Epithelial cell of proximal tubule (primary cell): ENCODE results near the gene GLT8D1. TPM values are rescaled to one million over a fixed set of nuclear protein-coding genes. Genes with fewer than 3 reads are reported as not detected.
A peak's percentile ranks its signal among the peaks of the same experiment; 100 is the strongest.

Source experiments
- DNase-seq: peaks from one replicate; pipeline ENCODE4 v3.0.0-alpha.2; 2011; ENCODE audit warnings: low read depth
- H3K4me3 ChIP-seq: 2 replicates; pipeline ENCODE4 v1.5.1; 2011; ENCODE audit warnings: low read depth, mild to moderate bottlenecking, low read length
- total RNA-seq: library from RNA; depleted of rRNA; stranded (reverse); fragments of >200 nt; gene quantifications from 2 replicates; pipeline ENCODE4 v1.2.3, GENCODE V29; 2015
- TF ChIP-seq, protein P1 (sequence below): conservative IDR thresholded peaks from 2 replicates; pipeline ENCODE4 v1.5.1; 2012; ENCODE audit warnings: low read depth, mild to moderate bottlenecking, low read length

The GLT8D1 gene
- total RNA-seq, 1 donor from 2014 or later: 59.2 TPM

DNA sequence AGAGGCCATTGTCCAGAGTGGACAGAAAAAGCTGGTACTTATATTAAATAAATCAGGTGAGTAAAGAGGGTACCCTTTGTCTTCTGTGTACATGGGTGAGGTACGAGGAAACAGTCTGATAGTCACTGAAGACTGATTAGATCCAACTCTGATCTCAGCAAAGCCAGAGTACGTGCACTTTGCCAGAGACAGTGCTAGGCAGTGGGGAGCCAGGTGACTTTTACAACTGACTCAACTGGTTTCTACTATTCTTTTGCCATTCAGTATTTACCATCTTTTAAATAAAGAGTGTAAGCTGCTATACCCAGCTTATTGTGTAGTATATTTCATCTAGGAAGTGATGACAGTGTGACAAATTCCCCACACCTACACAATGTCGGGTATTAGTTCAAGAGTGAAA lies 16.4 kb downstream of the GLT8D1 start:
- no peak for DNase-seq
- TF ChIP-seq, protein P1, sequence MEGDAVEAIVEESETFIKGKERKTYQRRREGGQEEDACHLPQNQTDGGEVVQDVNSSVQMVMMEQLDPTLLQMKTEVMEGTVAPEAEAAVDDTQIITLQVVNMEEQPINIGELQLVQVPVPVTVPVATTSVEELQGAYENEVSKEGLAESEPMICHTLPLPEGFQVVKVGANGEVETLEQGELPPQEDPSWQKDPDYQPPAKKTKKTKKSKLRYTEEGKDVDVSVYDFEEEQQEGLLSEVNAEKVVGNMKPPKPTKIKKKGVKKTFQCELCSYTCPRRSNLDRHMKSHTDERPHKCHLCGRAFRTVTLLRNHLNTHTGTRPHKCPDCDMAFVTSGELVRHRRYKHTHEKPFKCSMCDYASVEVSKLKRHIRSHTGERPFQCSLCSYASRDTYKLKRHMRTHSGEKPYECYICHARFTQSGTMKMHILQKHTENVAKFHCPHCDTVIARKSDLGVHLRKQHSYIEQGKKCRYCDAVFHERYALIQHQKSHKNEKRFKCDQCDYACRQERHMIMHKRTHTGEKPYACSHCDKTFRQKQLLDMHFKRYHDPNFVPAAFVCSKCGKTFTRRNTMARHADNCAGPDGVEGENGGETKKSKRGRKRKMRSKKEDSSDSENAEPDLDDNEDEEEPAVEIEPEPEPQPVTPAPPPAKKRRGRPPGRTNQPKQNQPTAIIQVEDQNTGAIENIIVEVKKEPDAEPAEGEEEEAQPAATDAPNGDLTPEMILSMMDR: no peak
- no peak overlapping the region for H3K4me3 ChIP-seq

DNA sequence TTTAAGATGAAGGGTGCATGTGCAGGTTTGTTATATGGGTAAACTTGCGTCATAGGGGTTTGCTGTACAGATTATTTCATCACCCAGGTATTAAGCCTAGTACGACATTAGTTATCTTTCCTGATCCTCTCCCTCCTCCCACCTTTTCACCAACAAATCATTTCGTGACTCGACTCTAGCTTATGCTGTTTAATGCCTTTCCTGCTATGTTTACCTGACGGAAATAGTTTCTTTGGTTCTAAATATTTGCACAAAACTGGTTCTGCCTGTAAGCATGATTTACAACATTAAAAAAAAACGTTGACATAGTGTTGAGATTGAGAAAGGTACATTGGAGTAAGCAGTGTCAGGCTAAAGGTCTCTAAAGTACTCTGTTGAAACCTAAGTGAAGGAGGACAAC lies 17.3 kb downstream of the GLT8D1 start:
- no peak for DNase-seq
- no peak overlapping the region for H3K4me3 ChIP-seq
- TF ChIP-seq, protein P1: no peak

DNA sequence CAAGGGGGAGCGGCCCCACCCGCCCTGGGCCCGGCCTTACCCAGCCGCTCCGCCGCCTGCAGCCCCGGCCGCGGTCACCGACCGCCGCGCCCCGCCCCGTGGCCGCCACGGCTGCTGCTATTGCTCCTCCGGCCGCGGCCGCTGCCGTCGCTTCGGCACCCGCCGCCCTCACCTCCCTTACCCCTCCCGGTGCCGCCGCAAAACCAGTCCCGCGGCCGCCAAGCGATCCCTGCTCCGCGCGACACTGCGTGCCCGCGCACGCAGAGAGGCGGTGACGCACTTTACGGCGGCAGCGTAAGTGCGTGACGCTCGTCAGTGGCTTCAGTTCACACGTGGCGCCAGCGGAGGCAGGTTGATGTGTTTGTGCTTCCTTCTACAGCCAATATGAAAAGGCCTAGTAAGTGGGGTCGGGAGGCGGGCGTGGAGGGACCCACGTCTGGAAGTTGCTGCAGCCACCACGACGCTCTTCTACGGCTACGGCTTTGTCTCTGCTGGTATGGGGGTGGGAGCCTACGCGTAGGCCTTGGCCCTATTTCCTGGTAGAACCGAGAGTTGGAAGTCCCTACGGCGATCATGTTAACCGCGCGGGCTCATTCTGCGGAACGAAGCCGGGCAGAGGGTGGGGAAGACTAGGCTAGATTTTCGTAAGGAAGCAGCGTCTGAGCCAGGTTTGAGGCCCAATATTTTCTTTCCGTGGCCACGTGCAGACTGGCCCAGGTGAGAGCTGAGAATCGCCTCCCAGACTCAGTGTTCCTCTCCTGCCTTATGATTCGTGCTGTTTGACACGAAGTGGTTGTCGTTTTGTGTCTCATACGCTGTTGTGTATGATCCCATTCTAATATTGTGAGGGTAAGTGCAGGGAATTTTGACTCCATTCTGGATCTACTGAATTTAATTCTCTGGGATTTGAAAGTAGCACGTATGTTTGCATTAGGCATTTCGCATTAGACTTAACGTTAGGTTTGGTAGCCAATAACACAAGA lies 19.6 kb downstream of the GLT8D1 start, which contains the start of the genes GNL3 and PBRM1:
TSS of gene GNL3 (plus strand) at position 324 of the 983 bp plus-strand sequence. CDS start at position 385, 61 bp downstream.
TSS of gene PBRM1 (minus strand) at position 205 of the 983 bp plus-strand sequence.
- peak within 1 kb of the TSS; percentile 94 for H3K4me3 ChIP-seq
- TF ChIP-seq, protein P1: no peak
- no peak for DNase-seq

DNA sequence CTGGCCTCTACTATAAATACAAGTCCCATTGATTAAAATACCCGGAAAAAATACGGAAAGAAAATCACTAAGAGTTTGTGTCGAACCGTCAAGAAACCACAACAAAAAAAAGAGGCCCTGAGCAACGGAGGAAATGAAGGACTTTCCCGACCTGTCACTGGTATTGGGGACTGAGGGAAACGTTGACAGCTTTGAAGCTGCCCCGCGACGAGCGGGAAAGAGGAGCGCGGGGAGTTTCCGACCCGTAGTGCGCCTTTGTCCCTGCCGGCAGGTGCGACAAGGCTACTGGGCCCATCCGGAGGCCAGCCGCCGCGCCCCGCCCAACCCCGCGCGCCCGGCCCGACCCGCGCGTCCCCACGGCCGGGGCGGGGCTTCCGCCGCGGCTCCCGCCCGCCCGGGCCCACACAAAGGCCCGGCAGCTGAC lies 20.3 kb downstream of the GLT8D1 start:
- TF ChIP-seq, protein P1: no peak
- peak overlapping the region; percentile 94 for H3K4me3 ChIP-seq
- DNase-seq: no peak

DNA sequence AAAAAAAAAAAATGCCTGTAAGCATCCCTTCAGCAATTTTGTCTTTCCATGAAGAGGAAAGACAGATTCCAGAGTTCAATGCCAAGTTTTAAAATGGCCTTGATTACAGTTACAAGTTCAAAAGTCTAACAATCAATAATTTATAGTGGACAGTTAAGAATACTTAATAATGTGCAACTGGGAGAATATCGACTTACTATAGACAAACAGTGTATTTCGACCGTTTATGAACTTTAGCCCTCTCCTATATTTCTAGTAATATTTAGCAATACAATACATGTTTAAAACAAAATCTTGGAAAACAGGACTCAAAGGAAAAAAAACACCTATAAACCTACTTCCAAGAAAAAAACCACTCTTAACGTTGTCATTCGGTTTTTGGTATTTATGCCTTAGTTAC lies 21.4 kb downstream of the GLT8D1 start:
- TF ChIP-seq, protein P1: no peak
- DNase-seq: no peak
- H3K4me3 ChIP-seq: peak overlapping the region; percentile 94

DNA sequence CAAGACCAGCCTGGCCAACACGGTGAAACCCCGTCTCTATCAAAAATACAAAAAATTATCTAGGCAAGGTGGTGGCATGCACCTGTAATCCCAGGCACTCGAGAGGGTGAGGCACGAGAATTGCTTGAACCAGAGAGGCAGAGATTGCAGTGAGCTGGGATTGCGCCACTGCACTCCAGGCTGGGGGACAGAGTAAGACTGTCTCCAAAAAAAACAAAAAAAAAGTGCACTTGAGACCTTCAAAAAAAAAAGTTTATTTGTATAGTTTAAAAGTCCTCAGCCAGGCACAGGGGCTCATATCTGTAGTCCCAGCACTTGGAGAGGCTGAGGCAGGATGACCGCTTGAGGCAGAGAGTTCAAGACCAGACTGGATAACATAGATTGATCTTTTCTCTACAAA lies 22.0 kb downstream of the GLT8D1 start:
- no peak overlapping the region for H3K4me3 ChIP-seq
- DNase-seq: no peak
- TF ChIP-seq, protein P1: no peak
